T follicular helper cell (primary cell): ENCODE data around the gene LPP.

Experiments used
- DNase-seq: peaks from one replicate; pipeline ENCODE4 v3.0.0-alpha.2; 2020; ENCODE audit warnings: low read depth

Gene LPP

DNA sequence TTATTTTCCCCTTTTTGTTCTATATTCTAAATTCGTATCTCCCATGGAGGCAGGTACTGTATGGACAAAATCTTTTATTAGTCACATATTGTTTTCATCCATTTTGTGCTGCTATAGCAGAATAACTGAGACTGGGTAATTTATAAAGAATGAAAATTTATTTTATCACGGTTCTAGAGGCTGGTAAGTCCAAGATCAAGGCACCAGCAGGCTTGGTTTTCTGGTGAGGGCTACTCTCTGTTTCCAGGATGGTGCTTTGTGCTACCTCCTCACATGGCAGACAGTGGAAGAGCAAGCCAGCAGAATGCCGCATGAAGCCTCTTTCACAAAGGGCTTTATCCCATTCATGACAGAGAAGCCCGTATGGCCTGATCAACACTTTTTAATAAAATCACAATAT lies 595.9 kb downstream of the LPP start:
- no peak for DNase-seq

DNA sequence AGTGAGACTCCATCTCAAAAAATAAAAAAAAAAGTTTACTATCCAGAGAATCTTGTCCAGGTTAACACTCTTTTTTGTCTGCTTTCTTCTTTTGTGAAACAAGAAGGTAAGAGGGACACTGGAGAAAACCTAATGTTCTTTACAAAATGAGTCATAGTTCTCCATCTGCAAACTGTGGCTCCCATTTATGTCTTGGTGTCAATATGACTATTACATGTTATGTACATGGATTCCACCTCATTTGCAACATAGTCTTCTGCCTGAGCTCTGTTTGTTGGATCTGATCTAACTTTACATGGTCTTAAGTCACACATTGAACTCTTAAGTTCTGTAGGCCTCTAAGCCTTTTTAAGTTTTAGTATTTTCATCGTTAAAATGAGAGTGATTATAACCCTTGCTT lies 596.7 kb downstream of the LPP start:
- DNase-seq, result no peak

DNA sequence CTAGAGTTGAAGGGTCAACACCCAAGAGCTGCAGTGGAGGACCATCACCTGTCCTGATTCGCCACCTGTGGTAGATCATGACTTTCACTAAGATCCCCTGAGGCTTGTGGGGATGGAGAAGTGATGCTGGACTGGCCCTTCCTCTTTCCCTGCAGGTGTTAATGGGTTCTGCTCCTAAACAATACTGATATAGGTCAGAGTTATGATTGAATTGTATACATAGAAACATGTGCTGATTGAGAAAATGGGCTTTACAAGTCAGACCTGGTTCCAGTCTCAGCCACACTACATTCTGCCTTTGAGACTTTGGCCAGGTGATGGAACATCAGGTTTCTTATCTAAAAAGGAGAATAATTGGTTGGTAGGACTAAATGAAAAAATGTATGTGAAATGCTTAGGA lies 598.9 kb downstream of the LPP start:
- no peak for DNase-seq

DNA sequence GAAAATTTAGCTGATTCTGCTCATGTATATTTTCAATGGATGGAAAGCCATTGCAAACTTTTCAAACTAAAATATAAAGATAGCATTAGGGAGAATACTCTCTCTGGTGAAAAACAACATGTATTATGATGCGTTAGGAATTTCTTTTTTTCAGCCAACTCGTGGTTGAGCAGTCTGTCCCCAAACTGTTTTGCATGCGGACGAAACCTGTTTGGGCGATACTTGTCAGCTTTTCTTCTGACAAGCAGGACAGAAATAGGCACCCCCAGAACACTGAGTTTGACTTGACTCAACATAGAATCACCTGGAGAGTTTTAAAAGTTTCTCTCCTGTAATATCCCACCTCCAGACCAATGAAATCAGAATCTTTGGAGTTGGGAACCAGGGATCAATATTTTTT lies 600.3 kb downstream of the LPP start:
- no peak for DNase-seq

DNA sequence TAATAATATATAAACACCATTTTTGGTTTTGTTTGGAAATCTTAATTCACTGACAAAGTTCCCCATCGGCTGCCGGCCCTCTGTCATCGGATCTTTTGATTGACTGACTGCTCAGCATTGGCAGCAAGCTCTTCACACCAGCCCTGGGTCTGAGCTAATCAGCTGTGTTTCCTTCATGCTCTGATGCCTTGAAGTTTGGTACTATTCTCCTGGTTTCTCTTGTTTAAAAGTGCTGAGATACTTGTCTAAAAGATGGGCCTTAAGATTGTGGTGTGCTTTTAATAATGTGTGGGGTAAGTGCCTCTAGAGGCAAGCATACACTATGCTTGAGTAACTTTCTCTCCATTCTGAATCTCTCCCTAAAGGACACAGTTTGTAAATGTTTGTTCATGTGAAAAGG lies 602.3 kb downstream of the LPP start:
- DNase-seq, result no peak

DNA sequence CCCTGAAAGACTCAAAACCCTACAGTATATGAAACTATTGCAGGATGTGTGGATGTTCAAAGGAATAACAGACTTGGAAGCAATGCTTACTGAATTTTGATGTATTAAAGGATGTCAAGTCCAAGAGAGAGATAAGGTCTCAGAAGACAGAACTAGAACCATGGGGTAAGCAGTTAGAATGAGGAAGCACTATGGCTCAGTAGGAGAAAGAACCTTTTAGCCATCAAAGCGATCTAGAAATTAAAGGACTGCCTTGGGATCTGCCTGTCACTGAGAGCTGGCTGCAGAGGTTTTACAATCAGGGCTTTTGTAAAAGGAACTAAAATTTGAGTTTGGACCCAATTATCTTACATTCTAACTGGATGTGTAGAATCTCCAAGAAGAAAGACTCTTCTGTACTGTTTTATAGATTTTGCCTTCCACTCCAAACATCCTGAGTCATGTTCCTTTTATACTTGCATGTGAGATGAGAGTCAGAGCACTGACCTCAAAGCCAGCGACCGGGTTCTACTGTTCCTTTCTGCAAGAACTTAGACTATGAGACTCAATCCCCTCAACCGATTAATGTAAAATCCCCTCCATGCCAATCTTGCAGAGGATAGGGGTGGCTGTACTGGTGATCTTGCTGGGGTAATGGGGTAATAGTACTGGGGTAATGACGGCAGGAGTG lies 605.5 kb downstream of the LPP start:
- no peak for DNase-seq

DNA sequence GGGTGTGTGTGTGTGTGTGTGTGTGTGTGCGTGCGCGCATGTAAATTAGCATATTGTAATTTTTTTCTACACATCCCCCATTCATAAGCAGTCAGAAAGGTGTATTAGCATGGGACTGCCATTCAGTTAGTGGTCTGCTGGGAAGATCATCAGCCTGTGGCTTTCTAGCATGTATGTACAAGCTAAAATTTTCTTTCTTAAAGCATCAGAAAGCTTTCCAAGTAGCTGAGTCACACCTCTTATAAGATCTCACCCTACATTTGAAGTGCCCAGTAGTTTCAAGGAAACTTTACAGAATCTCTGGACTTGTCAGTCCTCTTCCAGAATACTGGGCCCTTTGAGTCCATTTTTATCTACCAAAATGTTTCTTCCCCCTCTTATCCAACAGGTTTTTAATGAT lies 606.5 kb downstream of the LPP start:
- no peak for DNase-seq

DNA sequence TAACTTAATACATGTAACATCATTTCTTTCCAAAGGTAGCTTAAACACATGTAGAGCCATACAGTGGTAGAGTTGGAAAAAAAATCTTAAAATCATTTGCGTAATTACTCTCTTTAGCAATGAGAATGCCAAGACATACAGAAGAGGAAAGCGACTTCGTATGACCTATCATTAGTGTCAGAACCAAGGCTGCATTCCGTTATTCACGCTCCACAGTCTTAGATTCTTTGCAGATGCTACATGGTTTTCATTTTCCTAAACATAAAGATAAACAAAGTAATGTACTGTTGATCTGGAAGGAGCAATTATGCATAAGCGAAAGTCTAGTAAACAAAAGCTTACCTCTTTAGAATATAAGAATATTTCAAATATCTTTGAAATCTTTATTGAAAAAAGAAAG lies 607.5 kb downstream of the LPP start:
- no peak for DNase-seq

DNA sequence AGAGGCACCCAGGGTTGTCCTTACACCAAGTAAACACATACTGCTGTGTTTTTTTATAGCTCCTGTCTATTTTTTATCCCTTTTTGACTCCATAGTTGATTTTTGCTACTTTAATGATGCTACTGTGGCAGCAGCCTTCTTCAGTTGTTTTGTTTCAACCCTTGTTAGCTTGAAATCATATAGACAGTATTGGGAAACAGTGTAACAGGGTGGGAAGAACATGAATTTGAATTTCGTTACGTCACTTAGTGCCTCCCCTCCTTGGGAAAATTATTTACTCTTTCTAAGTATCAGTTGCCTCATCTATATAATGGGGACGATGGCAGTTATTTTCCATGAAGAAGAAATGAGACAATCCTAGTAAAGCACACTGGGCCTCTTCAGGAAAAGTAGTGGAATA lies 608.0 kb downstream of the LPP start:
- no peak for DNase-seq

DNA sequence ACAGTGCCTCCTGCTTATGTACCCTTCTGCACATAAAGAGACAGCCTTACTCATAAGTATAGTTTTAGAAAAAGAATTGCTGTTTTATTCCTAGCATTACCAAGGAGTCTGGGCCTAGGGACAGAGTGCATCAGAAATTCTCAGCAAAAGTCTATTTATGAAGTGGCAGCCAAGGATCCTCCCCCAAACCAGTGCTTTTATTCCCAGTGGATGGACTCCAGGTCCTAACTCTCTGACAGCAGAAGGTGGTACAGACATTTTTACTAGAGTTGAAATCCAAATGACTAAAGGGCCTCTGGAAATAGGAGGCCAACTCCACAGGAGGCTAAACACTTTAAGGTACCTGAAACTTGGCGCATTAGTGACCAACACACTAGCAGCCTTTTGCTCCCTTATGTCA lies 610.7 kb downstream of the LPP start:
- no peak for DNase-seq

DNA sequence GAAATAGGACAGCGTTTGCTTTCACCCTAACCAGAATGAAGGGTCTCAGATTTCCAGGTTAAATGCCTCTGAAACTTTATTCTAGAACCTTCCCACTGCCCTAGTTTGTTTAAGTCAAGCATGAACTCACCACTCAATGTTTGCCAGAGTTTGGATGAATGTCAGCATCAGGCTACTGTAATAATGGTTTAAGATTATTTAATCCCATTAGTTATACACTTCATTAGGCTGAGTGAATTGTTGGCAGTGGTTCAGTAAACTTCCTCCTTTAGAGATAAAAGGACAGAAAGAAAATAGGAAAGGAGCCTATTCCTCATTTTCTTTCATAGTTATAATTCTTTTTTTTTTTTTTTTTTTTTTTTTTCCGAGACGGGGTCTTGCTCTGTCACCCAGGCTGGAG lies 615.9 kb downstream of the LPP start:
- DNase-seq, result no peak

DNA sequence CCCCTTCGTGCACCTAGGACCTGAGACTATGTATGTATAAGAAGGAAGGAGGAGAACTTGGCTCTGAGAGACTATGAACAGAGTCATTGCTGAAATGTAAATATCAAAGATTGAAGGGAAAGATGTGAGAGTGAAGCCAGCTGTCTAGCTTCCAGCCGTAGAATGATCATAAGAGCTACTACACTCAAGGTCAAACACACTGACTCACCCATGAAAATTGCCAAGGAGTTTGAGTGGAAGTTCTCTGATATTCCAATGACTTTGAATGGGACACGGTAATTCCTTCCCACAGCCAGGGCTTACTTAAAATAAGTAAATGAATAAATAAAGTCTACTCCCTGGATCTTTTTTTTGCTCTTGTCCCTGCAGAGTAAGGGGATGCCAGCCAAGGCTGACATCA lies 618.9 kb downstream of the LPP start:
- DNase-seq, result no peak

DNA sequence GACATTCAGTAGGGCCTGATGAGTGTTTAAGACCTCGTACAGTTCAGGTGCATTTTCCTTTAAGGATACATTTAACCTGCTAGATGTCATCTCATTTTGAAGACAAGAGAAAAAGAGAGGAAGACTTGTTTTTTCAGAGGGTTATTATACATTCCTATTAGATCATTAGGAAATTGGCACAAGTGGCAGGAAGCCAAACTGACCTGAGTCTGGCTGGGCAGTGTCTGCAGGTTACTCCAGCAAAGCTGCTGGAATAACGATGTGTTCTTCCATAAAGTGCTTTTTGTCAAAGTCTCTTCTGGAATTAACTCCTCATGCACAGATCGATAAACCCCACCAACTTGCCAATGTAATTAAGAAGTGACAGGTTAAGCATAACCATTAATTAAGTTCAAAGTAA lies 621.5 kb downstream of the LPP start:
- no peak for DNase-seq

DNA sequence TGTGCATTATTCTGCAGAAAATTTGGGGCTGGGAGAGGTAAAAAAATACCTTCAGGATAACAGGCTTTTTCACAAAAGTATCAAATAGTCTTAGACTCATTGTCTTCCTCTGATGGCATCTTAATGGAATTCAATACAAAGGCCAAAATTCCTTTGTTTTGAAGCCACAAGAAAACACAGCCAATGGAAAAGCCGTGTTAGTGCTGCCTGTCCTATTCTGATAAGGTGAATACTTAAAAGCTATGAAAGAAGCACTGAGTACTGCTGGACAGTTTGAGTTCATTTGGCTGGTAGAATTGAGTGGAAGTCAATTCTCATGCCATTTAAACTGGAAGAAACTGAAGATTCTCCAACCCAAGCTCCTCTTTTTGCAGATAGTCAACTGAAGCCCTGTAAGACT lies 622.5 kb downstream of the LPP start:
- DNase-seq, result no peak

DNA sequence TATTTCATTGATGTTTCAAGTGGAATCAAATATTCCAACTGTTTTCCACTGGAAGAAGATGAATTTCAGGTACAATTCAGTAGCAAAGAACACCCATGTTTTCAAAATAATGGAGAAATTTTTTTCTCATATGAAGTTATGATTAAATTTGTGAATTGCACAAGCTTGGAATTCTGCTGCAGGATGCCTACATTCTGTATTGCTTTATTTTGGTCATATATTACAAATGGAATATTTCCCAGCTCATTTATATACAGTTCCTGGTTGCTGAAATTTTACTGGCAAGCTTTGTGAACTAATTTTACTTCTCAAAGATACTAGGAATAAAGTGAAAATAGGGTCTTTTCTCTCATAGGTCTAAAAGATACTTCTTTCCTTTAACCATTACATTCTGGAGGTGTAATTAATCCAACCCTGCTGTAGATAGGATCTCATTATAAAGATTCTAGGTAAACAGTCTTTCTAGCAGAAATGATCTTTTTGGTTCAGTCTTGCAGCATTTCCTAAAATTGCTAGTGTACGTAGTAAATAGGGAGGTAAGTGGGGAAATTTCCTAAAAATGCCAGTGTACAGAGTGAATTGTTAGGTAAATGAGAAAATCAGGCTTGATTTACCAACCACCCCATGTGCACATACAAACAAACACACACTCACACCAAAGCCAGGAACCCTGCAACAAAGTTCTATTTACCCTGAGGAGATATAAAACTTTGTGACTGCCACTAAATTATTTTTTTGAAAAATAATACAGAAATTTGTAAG lies 624.3 kb downstream of the LPP start:
- no peak for DNase-seq

DNA sequence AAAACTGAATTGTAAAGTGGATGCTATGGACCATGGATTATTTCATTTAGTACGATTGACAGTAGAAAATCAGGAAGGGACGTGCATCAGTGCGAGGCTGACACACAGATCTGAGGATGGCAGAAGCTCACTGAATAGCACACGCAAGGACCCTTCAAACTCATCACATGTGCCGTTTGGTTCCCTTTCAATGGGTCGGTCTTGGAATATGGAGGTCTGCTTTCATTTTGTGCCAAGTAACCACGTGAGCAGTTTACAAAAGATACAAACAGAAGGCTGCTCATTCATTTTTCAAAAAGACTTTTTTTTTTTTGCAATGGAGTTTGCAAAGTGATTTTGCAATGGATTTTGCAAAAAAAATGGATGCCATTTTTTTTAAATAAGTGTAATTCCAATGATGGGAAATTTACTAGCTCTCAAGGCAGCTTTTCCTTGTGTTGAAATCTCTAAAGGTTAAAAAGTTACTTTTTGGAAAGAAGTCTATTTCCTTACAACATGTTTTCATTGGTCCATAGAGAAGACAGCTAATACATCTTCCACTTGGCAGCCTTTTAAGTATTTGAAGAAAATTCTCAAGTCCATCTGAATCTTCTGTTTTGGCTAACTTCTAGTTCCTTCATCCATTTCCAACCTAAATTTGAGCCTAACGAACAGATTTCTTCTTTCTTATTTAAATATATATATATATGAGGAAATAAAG lies 625.5 kb downstream of the LPP start:
- no peak for DNase-seq

DNA sequence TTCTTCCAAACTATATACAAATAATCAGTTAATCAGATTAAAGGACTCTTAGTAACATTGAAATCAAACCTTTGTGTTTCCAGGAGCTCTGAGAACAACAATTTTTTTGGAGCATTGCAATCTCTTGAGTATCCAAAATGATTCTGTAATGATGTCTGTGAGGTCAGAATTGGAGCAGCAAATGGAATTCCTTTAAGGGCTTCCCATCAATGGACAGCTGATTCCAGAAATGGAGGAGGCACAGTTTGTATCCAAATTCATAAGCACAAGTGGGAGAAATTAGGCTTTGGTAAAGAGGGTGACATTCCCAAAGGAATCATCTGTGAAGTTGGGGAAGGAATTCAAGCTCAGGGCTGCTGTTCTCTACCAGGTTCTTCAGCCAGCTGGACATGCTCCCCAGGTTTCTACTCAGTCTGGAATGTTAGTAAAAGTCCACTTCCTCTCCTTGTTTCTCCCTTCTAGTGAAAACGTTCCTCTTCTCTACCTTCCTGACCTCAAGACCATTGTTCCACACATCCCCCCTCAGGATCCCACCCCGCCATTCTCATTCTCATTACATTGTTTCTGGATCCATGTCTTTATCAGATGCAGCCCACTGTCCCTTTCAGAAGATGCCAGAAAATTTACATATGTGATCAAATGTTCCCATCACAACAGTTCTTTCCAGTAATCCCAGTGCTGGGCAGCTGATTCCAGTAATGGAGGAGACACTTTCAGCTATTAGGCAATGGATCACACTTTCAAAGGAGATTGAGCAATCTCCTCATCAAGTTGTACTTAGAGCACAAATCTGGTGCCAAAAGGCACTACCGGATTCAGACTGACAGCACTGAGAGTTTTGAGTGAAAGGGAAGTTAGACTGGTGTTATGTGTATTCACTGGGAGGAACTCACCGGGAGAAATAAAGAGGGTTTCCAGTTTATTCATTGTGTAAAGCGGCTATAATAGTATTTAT lies 626.5 kb downstream of the LPP start:
- no peak for DNase-seq

DNA sequence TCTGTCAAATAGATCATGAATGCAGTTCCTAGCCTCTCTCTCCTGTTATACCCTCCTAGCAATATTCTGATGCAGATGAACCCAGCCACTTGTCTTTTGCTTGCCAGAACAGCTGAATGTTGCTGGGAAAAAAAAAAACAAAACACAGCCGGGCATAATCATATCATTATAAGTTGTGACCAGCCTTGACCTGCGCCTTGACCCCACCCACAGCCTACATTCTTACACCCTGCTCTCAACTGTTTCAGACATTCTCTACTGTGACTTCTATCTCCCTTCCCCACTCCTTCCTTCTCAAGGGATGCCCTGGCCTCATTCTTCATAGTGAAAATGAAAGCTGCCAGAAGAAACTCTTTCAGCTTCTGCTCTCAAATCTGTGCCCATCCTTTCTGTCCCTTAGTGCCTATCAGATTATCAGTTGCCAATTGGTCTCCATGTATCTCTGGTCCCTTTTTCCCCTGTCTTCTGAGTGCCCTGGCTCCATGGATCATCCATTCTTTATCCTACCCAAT lies 628.7 kb downstream of the LPP start:
- no peak for DNase-seq

DNA sequence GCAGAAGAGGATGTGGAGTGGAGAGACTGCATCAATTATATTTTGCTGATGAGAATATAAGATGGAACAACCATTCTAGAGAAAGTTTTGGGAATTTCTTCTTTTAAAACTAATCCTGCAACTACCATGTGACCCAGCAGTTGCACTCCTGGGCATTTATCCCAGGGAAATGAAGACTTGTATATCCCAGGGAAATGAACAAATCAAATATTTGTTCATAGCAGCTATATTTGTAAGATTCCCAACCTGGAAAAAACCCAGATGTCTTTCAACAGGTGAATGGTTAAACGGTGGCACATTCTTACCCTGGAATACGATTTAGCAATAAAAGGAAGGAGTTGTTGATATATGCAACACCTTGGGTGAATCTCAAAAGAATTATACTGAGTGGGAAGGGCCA lies 632.5 kb downstream of the LPP start:
- DNase-seq, result no peak

DNA sequence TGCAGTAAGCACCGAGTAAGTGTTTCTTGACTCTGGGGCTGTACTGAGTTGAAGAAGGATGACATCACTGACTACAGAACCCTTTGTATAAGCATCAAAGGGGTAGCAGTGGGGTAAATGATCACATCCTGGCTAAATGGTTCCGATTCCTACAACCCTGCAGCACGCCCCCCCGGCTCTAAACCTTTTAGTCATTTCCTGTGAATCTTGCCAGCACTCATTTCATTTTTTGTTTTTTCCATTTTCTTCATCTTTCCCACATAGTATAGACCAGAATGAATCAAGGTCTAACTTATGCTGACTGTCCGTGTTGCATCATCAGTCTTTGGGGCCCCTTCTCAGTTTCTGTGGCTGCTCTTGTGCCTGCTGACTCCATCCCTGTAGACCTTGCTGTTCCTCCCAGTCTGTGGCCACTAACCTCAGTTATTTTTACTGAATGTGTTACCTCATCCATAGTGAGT lies 634.7 kb downstream of the LPP start:
- DNase-seq, result peak; percentile 16

DNA sequence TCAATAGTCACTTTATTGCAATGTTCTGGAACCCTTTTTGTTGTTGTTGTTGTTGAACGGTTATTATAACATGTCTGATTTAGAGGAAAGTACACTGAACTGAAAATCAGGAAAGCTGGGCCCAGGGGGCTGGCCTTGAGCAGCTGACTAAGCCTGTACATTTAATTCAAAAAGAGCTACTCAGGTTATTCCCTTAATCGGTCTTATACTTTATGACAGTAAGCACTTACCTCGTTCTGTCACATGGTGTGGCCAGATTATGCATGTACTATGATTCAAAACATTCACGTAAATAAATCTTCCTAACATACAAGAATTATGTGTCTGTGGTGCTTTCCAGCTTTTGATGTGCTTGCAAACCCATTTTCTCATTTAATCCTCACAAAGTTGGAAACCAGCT lies 635.3 kb downstream of the LPP start:
- no peak for DNase-seq

DNA sequence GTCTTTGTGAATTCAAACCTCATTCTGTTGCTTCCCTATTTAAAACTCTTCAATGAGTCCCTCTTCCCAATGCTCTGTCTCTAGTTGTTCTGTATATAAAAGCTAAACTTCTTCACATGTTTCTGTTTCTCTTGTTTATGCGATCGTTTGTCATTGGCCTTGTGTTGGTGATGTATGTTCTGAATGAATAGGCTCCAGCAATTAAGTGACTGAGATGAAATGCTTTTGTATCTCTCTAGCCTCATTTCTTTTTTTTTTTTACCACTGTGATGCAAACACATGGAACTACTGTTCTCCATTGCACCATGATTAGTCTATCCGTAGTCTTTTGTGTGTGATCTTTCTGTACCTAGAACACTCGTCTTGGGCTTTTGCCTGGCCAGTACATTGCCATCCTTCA lies 637.4 kb downstream of the LPP start:
- DNase-seq, result no peak
